HAP-1 (cell line): ENCODE measurements around the gene HES3.

ENCODE experiments used
- DNase-seq, 2 experiments: peaks; one replicate each; pipeline ENCODE4 v3.0.0-alpha.2; 2016 to 2020; ENCODE audit warnings: low spot score in 2 of 2
- H3K27me3 ChIP-seq: fragments of 250-450 bp; sonication (Bioruptor Pico); 2 replicates; pipeline ENCODE4 v1.5.1; 2020; ENCODE audit warnings: low read depth, mild to moderate bottlenecking, moderate library complexity
- H3K36me3 ChIP-seq: fragments of 250-450 bp; sonication (Bioruptor Pico); replicated peaks from 2 replicates; pipeline ENCODE4 v1.5.1; 2020; ENCODE audit warnings: mild to moderate bottlenecking
- H3K4me1 ChIP-seq: fragments of 250-450 bp; sonication (Bioruptor Pico); 2 replicates; pipeline ENCODE4 v1.5.1; 2020; ENCODE audit warnings: mild to moderate bottlenecking
- H3K4me3 ChIP-seq: fragments of 250-450 bp; sonication (Bioruptor Pico); 2 replicates; pipeline ENCODE4 v1.5.1; 2020; ENCODE audit warnings: mild to moderate bottlenecking, moderate library complexity
- H3K9me3 ChIP-seq: fragments of 250-450 bp; sonication (Bioruptor Pico); 2 replicates; pipeline ENCODE4 v1.5.1; 2020; ENCODE audit warnings: mild to moderate bottlenecking, moderate library complexity
- in situ Hi-C: fragments of 300-500 bp; cut with MboI; formaldehyde crosslinking; loops from 3 replicates; pipeline ENCODE4 v1.14.3; 2020; ENCODE audit warnings: low sequenced_read_pairs, inconsistent platforms, mixed read lengths

The HES3 gene

DNA sequence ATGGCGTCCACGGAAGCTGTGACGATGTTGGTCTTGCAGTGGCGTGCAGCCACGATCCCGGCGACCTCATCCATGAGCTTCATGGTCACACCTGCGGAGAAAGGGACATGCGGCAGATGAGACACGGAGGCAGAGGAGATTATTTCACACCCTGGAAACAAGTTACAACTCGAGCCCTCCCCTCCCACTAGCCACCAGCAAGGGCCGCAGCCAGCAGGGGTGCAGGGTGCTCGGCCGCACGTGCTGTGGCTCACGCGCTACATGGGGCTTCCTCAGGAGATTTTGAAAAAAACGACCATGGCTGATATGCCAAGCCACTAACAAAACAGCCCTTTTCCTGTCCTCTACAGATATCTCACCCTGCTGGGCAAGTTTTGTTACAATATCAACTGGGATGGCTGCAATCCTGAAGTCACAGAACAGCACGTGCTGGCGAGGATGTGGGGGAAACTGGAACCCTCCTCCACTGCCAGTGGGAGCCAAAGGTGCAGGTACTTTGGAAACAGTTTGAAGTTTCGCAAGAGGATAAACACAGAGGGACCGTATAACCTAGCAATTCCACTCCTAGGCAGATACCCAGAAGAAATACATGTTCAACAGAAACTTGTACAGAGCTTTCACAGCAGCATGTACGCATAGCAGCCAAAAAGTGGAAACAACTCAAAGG is 51.0 kb downstream of the HES3 start:
- in situ Hi-C loops, result no loop called here
- Histone ChIP-seq H3K9me3 (no peaks in the 10 kb centered on the region), H3K36me3 (peaks cover 24% of the 10 kb centered on the region), H3K4me1 (no peaks in the 10 kb centered on the region), H3K4me3 (no peak overlapping the region), H3K27me3 (no peaks in the 10 kb centered on the region)
- DNase-seq, result no peak
